ENCODE results near the gene TCF7L1.

The TCF7L1 gene

GRCh38 chr2:85112906-85113625 lies 20.1 kb upstream of the TCF7L1 start:
- Histone ChIP-seq H3K79me2 (ENCODE audit: insufficient read depth, low read length) (no peaks in the 10 kb centered on the region), H3K36me3 (ENCODE audit: insufficient read depth, low read length) (no peaks in the 10 kb centered on the region), H3K9me2 (ENCODE audit: low read depth, low read length) (no peaks in the 10 kb centered on the region), H3K9ac (ENCODE audit: low read length) (no peak overlapping the region), H2AFZ (ENCODE audit: low read length) (no peak overlapping the region), H3K4me1 (ENCODE audit: insufficient read depth, low read length, severe bottlenecking) (no peaks in the 10 kb centered on the region), H3K9me3 (ENCODE audit: low read length) (no peaks in the 10 kb centered on the region), H3K27ac (ENCODE audit: low read depth, low read length, poor library complexity, severe bottlenecking) (no peak overlapping the region), H3F3A (ENCODE audit: insufficient read depth, low read length) (no peaks in the 10 kb centered on the region), H4K20me1 (ENCODE audit: insufficient read depth, low read length) (no peaks in the 10 kb centered on the region), H3K27me3 (ENCODE audit: insufficient read depth, low read length) (no peaks in the 10 kb centered on the region), H3K4me2 (ENCODE audit: low read length) (no peak overlapping the region), H3K4me3 (ENCODE audit: low read depth, low read length, poor library complexity, severe bottlenecking) (no peak overlapping the region)
- TF ChIP-seq EZH2 (IDR thresholded peaks at IDR 0.05; ENCODE audit: borderline replicate concordance, low read length) (no peak), CTCF (IDR thresholded peaks at IDR 0.05; ENCODE audit: low read length) (no peak)

GRCh38 chr2:85114586-85115330 lies 18.4 kb upstream of the TCF7L1 start:
- H3K4me2 ChIP-seq (ENCODE audit: low read length) = no peak overlapping the region
- no peak overlapping the region for H3K27ac ChIP-seq (ENCODE audit: low read depth, low read length, poor library complexity, severe bottlenecking)
- H4K20me1 ChIP-seq (ENCODE audit: insufficient read depth, low read length) = no peaks in the 10 kb centered on the region
- no peak for TF ChIP-seq EZH2 (IDR thresholded peaks at IDR 0.05; ENCODE audit: borderline replicate concordance, low read length)
- TF ChIP-seq CTCF (IDR thresholded peaks at IDR 0.05; ENCODE audit: low read length) = no peak
- H3K9me2 ChIP-seq (ENCODE audit: low read depth, low read length) = no peaks in the 10 kb centered on the region
- H3K27me3 ChIP-seq (ENCODE audit: insufficient read depth, low read length) = no peaks in the 10 kb centered on the region
- H3K4me1 ChIP-seq (ENCODE audit: insufficient read depth, low read length, severe bottlenecking) = no peaks in the 10 kb centered on the region
- no peaks in the 10 kb centered on the region for H3F3A ChIP-seq (ENCODE audit: insufficient read depth, low read length)
- H3K4me3 ChIP-seq (ENCODE audit: low read depth, low read length, poor library complexity, severe bottlenecking) = no peak overlapping the region
- no peaks in the 10 kb centered on the region for H3K36me3 ChIP-seq (ENCODE audit: insufficient read depth, low read length)
- no peaks in the 10 kb centered on the region for H3K79me2 ChIP-seq (ENCODE audit: insufficient read depth, low read length)
- no peak overlapping the region for H3K9ac ChIP-seq (ENCODE audit: low read length)
- no peaks in the 10 kb centered on the region for H3K9me3 ChIP-seq (ENCODE audit: low read length)
- no peak overlapping the region for H2AFZ ChIP-seq (ENCODE audit: low read length)

GRCh38 chr2:85116207-85116606 lies 17.0 kb upstream of the TCF7L1 start:
- H3F3A ChIP-seq (ENCODE audit: insufficient read depth, low read length) = no peaks in the 10 kb centered on the region
- H3K27me3 ChIP-seq (ENCODE audit: insufficient read depth, low read length) = no peaks in the 10 kb centered on the region
- H3K4me1 ChIP-seq (ENCODE audit: insufficient read depth, low read length, severe bottlenecking) = no peaks in the 10 kb centered on the region
- no peak overlapping the region for H3K4me3 ChIP-seq (ENCODE audit: low read depth, low read length, poor library complexity, severe bottlenecking)
- no peaks in the 10 kb centered on the region for H3K36me3 ChIP-seq (ENCODE audit: insufficient read depth, low read length)
- H2AFZ ChIP-seq (ENCODE audit: low read length) = no peak overlapping the region
- TF ChIP-seq CTCF (IDR thresholded peaks at IDR 0.05; ENCODE audit: low read length) (no peak), EZH2 (IDR thresholded peaks at IDR 0.05; ENCODE audit: borderline replicate concordance, low read length) (no peak)
- no peaks in the 10 kb centered on the region for H3K79me2 ChIP-seq (ENCODE audit: insufficient read depth, low read length)
- no peaks in the 10 kb centered on the region for H3K9me3 ChIP-seq (ENCODE audit: low read length)
- H3K4me2 ChIP-seq (ENCODE audit: low read length) = no peak overlapping the region
- no peak overlapping the region for H3K9ac ChIP-seq (ENCODE audit: low read length)
- H3K9me2 ChIP-seq (ENCODE audit: low read depth, low read length) = no peaks in the 10 kb centered on the region
- no peak overlapping the region for H3K27ac ChIP-seq (ENCODE audit: low read depth, low read length, poor library complexity, severe bottlenecking)
- H4K20me1 ChIP-seq (ENCODE audit: insufficient read depth, low read length) = no peaks in the 10 kb centered on the region

All from OCI-LY1 (cell line).